ENCODE measurements around the gene NHSL2.

NHSL2 gene

GRCh38 chrX:72081605-72082320 lies 171.1 kb downstream of the NHSL2 start:
- DNase-seq: no peak

- DNase-seq: no peak
These were observed 172.6 kb downstream of the NHSL2 start for GRCh38 chrX:72083291-72083690.

GRCh38 chrX:72084114-72084513 lies 173.5 kb downstream of the NHSL2 start:
- no peak for DNase-seq

GRCh38 chrX:72086995-72087394 lies 176.3 kb downstream of the NHSL2 start:
- DNase-seq: no peak

GRCh38 chrX:72088761-72089160 lies 178.1 kb downstream of the NHSL2 start:
- no peak for DNase-seq

- no peak for DNase-seq
These were observed 178.6 kb downstream of the NHSL2 start for GRCh38 chrX:72089254-72089653.

- DNase-seq: no peak
These were observed 184.2 kb downstream of the NHSL2 start for GRCh38 chrX:72094894-72095293.

- no peak for DNase-seq
These were observed 184.7 kb downstream of the NHSL2 start for GRCh38 chrX:72095370-72095769.

- no peak for DNase-seq
These were observed 186.5 kb downstream of the NHSL2 start for GRCh38 chrX:72097098-72097497.

GRCh38 chrX:72100051-72100755 lies 189.6 kb downstream of the NHSL2 start:
- no peak for DNase-seq

- no peak for DNase-seq
These were observed 190.2 kb downstream of the NHSL2 start for GRCh38 chrX:72100824-72101351.

- DNase-seq: no peak
These were observed 191.0 kb downstream of the NHSL2 start for GRCh38 chrX:72101597-72102037.

- DNase-seq: no peak
These were observed 191.5 kb downstream of the NHSL2 start for GRCh38 chrX:72102126-72102525.

- DNase-seq: no peak
These were observed 192.1 kb downstream of the NHSL2 start for GRCh38 chrX:72102760-72103159.

GRCh38 chrX:72105436-72105835 lies 194.8 kb downstream of the NHSL2 start:
- DNase-seq: no peak

- DNase-seq: peak; percentile 30
These were observed 196.7 kb downstream of the NHSL2 start for GRCh38 chrX:72107320-72107719.

GRCh38 chrX:72107841-72108595 lies 197.4 kb downstream of the NHSL2 start:
- DNase-seq: no peak

- no peak for DNase-seq
These were observed 198.0 kb downstream of the NHSL2 start for GRCh38 chrX:72108666-72109065.

- peak; percentile 13 for DNase-seq
These were observed 199.6 kb downstream of the NHSL2 start for GRCh38 chrX:72110051-72110875.

GRCh38 chrX:72110876-72111708 lies 200.4 kb downstream of the NHSL2 start:
- no peak for DNase-seq

GRCh38 chrX:72113461-72113860 lies 202.8 kb downstream of the NHSL2 start:
- no peak for DNase-seq

- DNase-seq: no peak
These were observed 203.7 kb downstream of the NHSL2 start for GRCh38 chrX:72114306-72114705.

All from fibroblast of upper back skin (primary cell).